Measurements from ENCODE around the gene PLSCR3. TPM values are rescaled to one million over a fixed set of nuclear protein-coding genes. Genes with fewer than 3 reads are reported as not detected.
A peak's percentile ranks its signal among the peaks of the same experiment; 100 is the strongest.

The PLSCR3 gene
- total RNA-seq, 1 experiment from 2014 or later: 53.0 TPM

- POLR2A ChIA-PET (ENCODE audit: unreplicated experiment): interaction anchor here (0.6 to 1.0 kb wide), 3 partner anchors 48 to 358 kb away, joined by 3 to 6 read pairs (median 4); partner anchors contain the start of gene TMEM256
- no peak overlapping the region for H2AFZ ChIP-seq
These were observed 38.2 kb downstream of the PLSCR3 start for GRCh38 chr17:7356072-7356549.

GRCh38 chr17:7355573-7355972 lies 38.8 kb downstream of the PLSCR3 start:
- H3K4me1 ChIP-seq (replicated peaks; ENCODE audit: insufficient read depth): peaks cover 21% of the 10 kb centered on the region; the same call in 1 of the 2 replicates
- H3K9me2 ChIP-seq (ENCODE audit: insufficient read depth): no peaks in the 10 kb centered on the region
- no peak overlapping the region for H2AFZ ChIP-seq
- no peak overlapping the region for H3K27ac ChIP-seq
- BruUV-seq (replicated peaks): no TSS peak
- H3K36me3 ChIP-seq (ENCODE audit: low read depth): no peaks in the 10 kb centered on the region
- H4K20me1 ChIP-seq (ENCODE audit: insufficient read depth): peaks cover 15% of the 10 kb centered on the region
- ChIA-PET POLR2A (ENCODE audit: unreplicated experiment) (interaction anchor here (1.0 kb wide), 1 partner anchor 48 kb away, joined by 4 read pairs; the partner anchor contains the start of gene TMEM256), CTCF (interaction anchor here (0.6 to 1.6 kb wide), 5 partner anchors 25 to 205 kb away, joined by 3 to 9 read pairs (median 6); partner anchors contain the start of gene POLR2A)
- H3K79me2 ChIP-seq (ENCODE audit: low read depth): peaks cover 34% of the 10 kb centered on the region
- H3K9me3 ChIP-seq (ENCODE audit: insufficient read depth, low read depth): no peaks in the 10 kb centered on the region
- H3F3A ChIP-seq (ENCODE audit: insufficient read depth, low read depth): peaks cover 25% of the 10 kb centered on the region
- no peaks in the 10 kb centered on the region for H3K27me3 ChIP-seq (ENCODE audit: insufficient read depth, low read depth)
- DNase-seq: no peak
- TF ChIP-seq CTCF (conservative IDR thresholded peaks at IDR 0.05) (no peak), EZH2 (IDR thresholded peaks at IDR 0.05; ENCODE audit: low read depth) (no peak)
- no peak overlapping the region for H3K4me2 ChIP-seq
- no peak overlapping the region for H3K4me3 ChIP-seq
- intact Hi-C loops (cut with micrococcal nuclease; ENCODE audit: unreplicated experiment): loop anchor here (5.0 kb wide), 1 partner anchor 147 kb away; no protein-coding TSS in a partner anchor

More at GRCh38 chr17:7356072-7356549, 38.2 kb downstream of the PLSCR3 start:
- peaks cover 15% of the 10 kb centered on the region for H4K20me1 ChIP-seq (ENCODE audit: insufficient read depth)
- peaks cover 20% of the 10 kb centered on the region for H3F3A ChIP-seq (ENCODE audit: insufficient read depth, low read depth)
- intact Hi-C loops (cut with micrococcal nuclease; ENCODE audit: unreplicated experiment): loop anchor here (1.0 to 5.0 kb wide), 5 partner anchors 25 to 333 kb away; partner anchors contain the start of genes SENP3, TMEM102, TNK1 and WRAP53
- no peaks in the 10 kb centered on the region for H3K9me3 ChIP-seq (ENCODE audit: insufficient read depth, low read depth)
- no peak overlapping the region for H3K27ac ChIP-seq
- no peaks in the 10 kb centered on the region for H3K9me2 ChIP-seq (ENCODE audit: insufficient read depth)
- BruUV-seq (replicated peaks): no TSS peak
- no peaks in the 10 kb centered on the region for H3K27me3 ChIP-seq (ENCODE audit: insufficient read depth, low read depth)
- H3K79me2 ChIP-seq (ENCODE audit: low read depth): peaks cover 28% of the 10 kb centered on the region
- DNase-seq: peak; percentile 58 to 92
- H3K36me3 ChIP-seq (ENCODE audit: low read depth): no peaks in the 10 kb centered on the region
- no peak overlapping the region for H3K4me3 ChIP-seq
- peaks cover 21% of the 10 kb centered on the region; the same call in 1 of the 2 replicates for H3K4me1 ChIP-seq (replicated peaks; ENCODE audit: insufficient read depth)
- CTCF ChIA-PET: interaction anchor here (0.6 to 1.6 kb wide), 5 partner anchors 85 to 320 kb away, joined by 3 to 6 read pairs (median 3); partner anchors contain the start of genes POLR2A and SLC16A13
- TF ChIP-seq EZH2 (IDR thresholded peaks at IDR 0.05; ENCODE audit: low read depth) (no peak), CTCF (conservative IDR thresholded peaks at IDR 0.05) (peak; percentile 77)
- H3K4me2 ChIP-seq: peak overlapping the region; percentile 50; the same call in 1 of the 2 replicates

- peak; percentile 25 to 47 for DNase-seq
- Histone ChIP-seq H3K9me3 (ENCODE audit: insufficient read depth, low read depth) (no peaks in the 10 kb centered on the region), H4K20me1 (ENCODE audit: insufficient read depth) (peaks cover 15% of the 10 kb centered on the region), H3K36me3 (ENCODE audit: low read depth) (no peaks in the 10 kb centered on the region), H2AFZ (no peak within 1 kb of the TSS), H3K79me2 (ENCODE audit: low read depth) (peaks cover 37% of the 10 kb centered on the region), H3K4me3 (peak within 1 kb of the TSS; percentile 86; the same call in 1 of the 2 replicates), H3K4me2 (peak within 1 kb of the TSS; percentile 91), H3K4me1 (replicated peaks; ENCODE audit: insufficient read depth) (peaks cover 21% of the 10 kb centered on the region; the same call in 1 of the 2 replicates), H3K27me3 (ENCODE audit: insufficient read depth, low read depth) (no peaks in the 10 kb centered on the region), H3K27ac (no peak within 1 kb of the TSS), H3K9me2 (ENCODE audit: insufficient read depth) (no peaks in the 10 kb centered on the region), H3F3A (ENCODE audit: insufficient read depth, low read depth) (peaks cover 28% of the 10 kb centered on the region)
- ChIA-PET POLR2A (ENCODE audit: unreplicated experiment) (interaction anchor here (0.7 to 1.0 kb wide), 2 partner anchors 26 to 49 kb away, joined by 4 to 16 read pairs; partner anchors contain the start of gene TMEM256), CTCF (interaction anchor here (0.6 to 1.6 kb wide), 3 partner anchors 25 to 206 kb away, joined by 6 to 13 read pairs (median 9); no protein-coding TSS in a partner anchor)
- BruUV-seq (replicated peaks): no TSS peak
- TF ChIP-seq CTCF (conservative IDR thresholded peaks at IDR 0.05) (no peak), EZH2 (IDR thresholded peaks at IDR 0.05; ENCODE audit: low read depth) (no peak)
- intact Hi-C loops (cut with micrococcal nuclease; ENCODE audit: unreplicated experiment): loop anchor here (5.0 kb wide), 1 partner anchor 147 kb away; no protein-coding TSS in a partner anchor
These were observed 39.3 kb downstream of the PLSCR3 start, which contains the start of gene TMEM95 for GRCh38 chr17:7355053-7355452. Gene TMEM95, plus strand, starts transcription at chr17:7355156. Its CDS starts 49 bp downstream, at chr17:7355205.
